Measurements from ENCODE around the gene INHBA. TPM values are rescaled to one million over a fixed set of nuclear protein-coding genes. Genes with fewer than 3 reads are reported as not detected.

The INHBA gene
- total RNA-seq, 1 donor: 5.5 TPM

DNA sequence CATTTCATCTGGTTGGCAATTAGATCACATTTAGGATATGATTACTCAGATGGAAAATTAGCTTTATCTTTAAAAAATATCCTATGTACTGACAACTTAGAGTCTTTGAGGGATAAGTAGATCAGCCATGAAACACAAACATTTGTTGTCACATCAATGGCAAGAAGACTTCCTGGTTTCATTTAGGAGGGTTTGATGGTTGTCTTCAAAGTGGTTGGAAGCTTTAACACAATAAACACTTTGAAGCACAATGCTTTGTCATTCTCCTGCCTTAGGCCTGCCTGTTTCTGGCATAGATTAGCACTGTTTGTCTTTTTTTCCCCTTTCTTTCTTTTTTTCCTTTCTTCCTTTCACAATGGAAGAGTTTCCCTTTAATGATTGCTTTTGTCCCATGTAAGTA lies 20.5 kb downstream of the INHBA start:
- Histone ChIP-seq H3K4me3 (ENCODE audit: low read length) (no peak overlapping the region), H3K4me1 (ENCODE audit: insufficient read depth, low read length) (no peaks in the 10 kb centered on the region), H3K9me3 (ENCODE audit: low read depth, low read length) (no peaks in the 10 kb centered on the region), H3K27me3 (ENCODE audit: insufficient read depth, low read length) (no peaks in the 10 kb centered on the region)

DNA sequence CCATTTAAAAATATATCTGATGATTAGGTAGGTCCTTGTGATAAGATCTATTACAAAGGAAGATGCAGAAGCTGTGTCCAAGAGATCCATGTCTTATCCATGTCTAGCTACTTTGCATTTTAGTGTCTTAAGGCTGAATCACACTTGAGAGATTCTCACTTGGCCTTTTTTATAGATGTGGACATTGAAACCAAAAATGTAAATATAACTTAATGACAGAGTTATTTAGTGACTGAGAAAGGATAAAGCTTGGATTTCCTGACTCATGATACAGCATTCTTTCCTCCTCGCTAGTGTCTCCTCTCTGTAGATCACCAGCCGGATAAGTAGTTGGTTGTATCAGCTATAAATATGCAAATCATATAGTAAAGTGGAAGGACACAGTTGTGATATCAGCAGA lies 23.3 kb downstream of the INHBA start:
- no peaks in the 10 kb centered on the region for H3K4me1 ChIP-seq (ENCODE audit: insufficient read depth, low read length)
- no peak overlapping the region for H3K4me3 ChIP-seq (ENCODE audit: low read length)
- H3K9me3 ChIP-seq (ENCODE audit: low read depth, low read length): no peaks in the 10 kb centered on the region
- H3K27me3 ChIP-seq (ENCODE audit: insufficient read depth, low read length): no peaks in the 10 kb centered on the region

DNA sequence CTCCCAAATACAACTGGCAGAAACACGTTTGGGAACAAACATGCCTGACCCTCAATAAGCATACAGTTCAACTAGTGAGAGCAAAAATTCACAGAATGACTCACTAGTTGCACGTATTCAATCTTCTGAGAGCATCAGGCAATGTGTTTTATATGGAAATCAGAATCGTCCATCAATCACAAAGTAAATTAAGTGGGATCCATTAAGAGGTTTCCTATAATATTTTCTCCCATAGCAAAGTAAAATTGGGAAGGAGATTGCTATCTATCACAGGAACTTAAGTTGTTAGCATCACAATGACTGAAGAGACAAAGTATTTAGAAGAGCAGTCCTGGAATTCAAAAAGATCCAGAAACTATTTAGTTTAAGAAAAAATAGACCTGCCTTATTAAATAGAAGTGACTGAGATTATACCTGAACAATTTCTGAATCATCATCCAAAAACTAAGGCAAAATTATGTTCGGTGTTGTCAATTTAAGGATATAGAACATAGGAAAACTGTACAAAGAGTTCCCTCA lies 28.3 kb downstream of the INHBA start:
- Histone ChIP-seq H3K9me3 (ENCODE audit: low read depth, low read length) (no peaks in the 10 kb centered on the region), H3K4me1 (ENCODE audit: insufficient read depth, low read length) (no peaks in the 10 kb centered on the region), H3K4me3 (ENCODE audit: low read length) (no peak overlapping the region), H3K27me3 (ENCODE audit: insufficient read depth, low read length) (no peaks in the 10 kb centered on the region)

DNA sequence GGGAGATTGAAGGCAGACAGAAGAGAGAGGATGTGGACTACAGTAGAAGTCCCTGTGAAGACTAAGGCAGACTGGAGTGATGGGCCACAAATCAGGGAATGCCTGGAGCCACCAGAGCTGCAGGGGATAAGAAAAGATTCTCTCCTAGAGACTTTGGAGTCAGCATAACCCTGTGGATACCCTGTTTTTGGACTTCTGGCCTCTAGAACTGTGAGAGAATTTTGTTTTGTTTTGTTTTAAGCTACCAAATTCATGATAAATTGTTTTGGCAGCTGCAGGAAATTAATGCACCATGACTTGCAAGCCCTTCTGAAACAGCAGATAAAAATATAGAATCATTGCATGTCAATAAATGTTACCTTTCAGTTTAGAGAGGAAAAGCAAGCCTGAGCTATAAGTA lies 41.3 kb downstream of the INHBA start:
- Histone ChIP-seq H3K9me3 (ENCODE audit: low read depth, low read length) (no peaks in the 10 kb centered on the region), H3K4me3 (ENCODE audit: low read length) (no peak overlapping the region), H3K4me1 (ENCODE audit: insufficient read depth, low read length) (no peaks in the 10 kb centered on the region), H3K27me3 (ENCODE audit: insufficient read depth, low read length) (no peaks in the 10 kb centered on the region)

DNA sequence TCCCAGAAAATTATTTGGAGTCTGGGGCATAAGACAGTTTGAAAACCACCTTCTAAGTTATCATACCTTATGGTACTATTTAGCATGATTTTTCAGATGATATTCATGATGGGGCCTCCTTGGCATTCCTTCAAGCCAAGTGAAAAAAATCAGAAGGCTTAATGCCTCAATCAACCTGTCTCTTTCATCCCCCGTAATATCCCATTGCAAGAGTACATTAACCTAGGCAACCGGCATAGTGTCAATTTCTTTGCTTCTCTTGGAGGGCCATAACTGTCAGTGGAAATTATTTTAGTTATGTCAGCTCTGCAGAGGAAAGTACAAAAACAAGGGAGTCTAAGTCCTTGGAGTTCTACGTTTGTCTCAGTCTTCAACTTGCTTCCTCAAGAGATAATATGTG lies 43.4 kb downstream of the INHBA start:
- no peaks in the 10 kb centered on the region for H3K27me3 ChIP-seq (ENCODE audit: insufficient read depth, low read length)
- H3K4me1 ChIP-seq (ENCODE audit: insufficient read depth, low read length): no peaks in the 10 kb centered on the region
- H3K9me3 ChIP-seq (ENCODE audit: low read depth, low read length): no peaks in the 10 kb centered on the region
- no peak overlapping the region for H3K4me3 ChIP-seq (ENCODE audit: low read length)

DNA sequence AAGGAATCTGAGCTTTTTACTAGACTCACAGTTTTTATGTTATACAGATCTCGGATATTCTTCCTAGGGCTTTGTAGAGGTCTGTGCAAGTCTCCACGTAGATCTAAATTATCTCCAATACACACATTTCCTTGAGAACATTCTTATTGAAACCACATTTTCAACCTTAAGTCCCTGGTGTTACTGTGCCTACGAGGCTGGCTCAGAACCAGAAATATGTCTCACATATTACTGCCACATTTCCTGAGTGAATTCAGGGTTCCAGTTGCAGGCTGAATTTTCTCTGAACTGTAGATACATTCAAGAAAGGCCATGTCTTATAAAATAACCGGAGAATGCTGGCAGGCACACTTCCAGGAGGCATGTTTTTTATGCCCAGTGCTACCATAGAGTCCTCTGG lies 46.5 kb downstream of the INHBA start:
- H3K27me3 ChIP-seq (ENCODE audit: insufficient read depth, low read length): no peaks in the 10 kb centered on the region
- no peaks in the 10 kb centered on the region for H3K4me1 ChIP-seq (ENCODE audit: insufficient read depth, low read length)
- no peak overlapping the region for H3K4me3 ChIP-seq (ENCODE audit: low read length)
- H3K9me3 ChIP-seq (ENCODE audit: low read depth, low read length): no peaks in the 10 kb centered on the region

DNA sequence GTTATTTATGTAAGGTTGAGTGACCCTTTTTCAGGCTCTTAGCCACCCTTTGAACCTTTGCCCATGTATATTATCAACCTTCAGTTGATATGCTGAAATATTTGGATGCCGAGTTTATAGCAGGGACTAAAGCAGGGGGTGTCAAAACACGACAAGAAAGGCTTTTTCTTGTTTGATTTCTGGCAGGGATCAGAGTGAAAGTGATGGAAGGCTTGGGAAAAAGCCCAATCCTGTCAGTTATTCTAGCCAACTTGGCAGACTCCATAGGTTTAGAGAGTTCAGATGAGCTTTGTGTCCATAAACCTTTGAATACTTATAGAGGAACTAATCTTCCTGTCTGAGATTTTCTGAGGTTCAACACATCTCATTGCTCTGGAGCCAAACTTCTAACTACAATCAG lies 47.5 kb downstream of the INHBA start:
- no peaks in the 10 kb centered on the region for H3K9me3 ChIP-seq (ENCODE audit: low read depth, low read length)
- H3K4me3 ChIP-seq (ENCODE audit: low read length): no peak overlapping the region
- no peaks in the 10 kb centered on the region for H3K27me3 ChIP-seq (ENCODE audit: insufficient read depth, low read length)
- H3K4me1 ChIP-seq (ENCODE audit: insufficient read depth, low read length): no peaks in the 10 kb centered on the region

DNA sequence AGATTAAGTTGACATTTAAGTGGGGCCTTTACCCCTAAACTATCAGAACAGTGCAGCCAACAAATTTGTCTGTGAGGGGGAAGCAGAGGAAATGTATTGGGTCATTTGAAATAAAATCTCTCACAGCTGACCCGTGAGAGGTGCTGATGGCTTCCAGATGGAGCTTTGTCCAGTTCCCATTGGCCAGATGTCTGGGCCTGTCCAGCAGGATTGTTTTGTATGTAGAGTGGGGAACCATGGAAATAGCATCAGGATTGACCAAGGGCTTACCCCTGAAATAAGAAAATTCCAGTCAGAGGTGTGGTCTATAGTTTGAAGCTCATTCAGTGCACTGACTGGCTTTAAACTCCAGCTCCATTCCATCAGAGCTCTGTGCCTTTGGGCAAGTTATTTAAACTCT lies 50.6 kb downstream of the INHBA start:
- Histone ChIP-seq H3K4me3 (ENCODE audit: low read length) (no peak overlapping the region), H3K9me3 (ENCODE audit: low read depth, low read length) (no peaks in the 10 kb centered on the region), H3K27me3 (ENCODE audit: insufficient read depth, low read length) (no peaks in the 10 kb centered on the region), H3K4me1 (ENCODE audit: insufficient read depth, low read length) (no peaks in the 10 kb centered on the region)

DNA sequence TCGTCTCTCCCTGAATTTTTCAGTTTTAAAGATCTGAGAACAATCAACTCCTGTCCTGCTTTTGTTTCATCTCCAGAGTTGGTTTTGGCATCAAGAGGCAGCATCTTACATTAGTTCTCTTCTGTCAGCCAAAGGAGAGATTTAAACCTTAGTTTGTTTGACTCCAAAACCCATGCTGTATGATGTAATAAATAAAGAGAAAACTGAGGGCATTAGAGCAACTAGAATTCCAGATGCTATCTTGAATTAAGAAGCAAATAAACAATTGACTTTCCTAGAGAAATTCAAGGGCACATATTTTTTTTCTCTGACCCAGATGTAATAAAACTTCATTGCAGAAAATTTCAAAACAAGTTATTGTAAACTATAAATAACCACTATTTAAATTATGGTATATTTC lies 54.4 kb downstream of the INHBA start:
- Histone ChIP-seq H3K4me3 (ENCODE audit: low read length) (no peak overlapping the region), H3K9me3 (ENCODE audit: low read depth, low read length) (no peaks in the 10 kb centered on the region), H3K27me3 (ENCODE audit: insufficient read depth, low read length) (no peaks in the 10 kb centered on the region), H3K4me1 (ENCODE audit: insufficient read depth, low read length) (no peaks in the 10 kb centered on the region)

DNA sequence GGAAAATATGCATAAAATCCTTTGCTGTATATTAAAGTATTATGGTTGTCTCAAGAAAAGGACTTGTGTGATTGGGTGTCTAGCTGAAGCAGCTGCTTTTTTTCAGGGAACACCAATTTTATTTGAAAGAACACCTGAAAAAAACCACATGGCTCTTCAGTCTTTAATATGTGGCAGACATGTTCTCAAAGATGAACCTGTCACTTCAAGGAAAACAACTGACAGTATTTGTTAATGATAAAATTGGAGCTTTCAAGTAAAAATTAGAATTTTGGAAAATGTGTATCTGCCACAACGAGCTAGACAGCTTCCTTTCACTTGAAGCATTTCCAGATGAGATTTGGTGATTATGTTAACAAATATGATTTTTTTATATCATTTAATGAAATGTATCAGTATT lies 59.3 kb downstream of the INHBA start:
- Histone ChIP-seq H3K4me3 (ENCODE audit: low read length) (no peak overlapping the region), H3K27me3 (ENCODE audit: insufficient read depth, low read length) (no peaks in the 10 kb centered on the region), H3K9me3 (ENCODE audit: low read depth, low read length) (no peaks in the 10 kb centered on the region), H3K4me1 (ENCODE audit: insufficient read depth, low read length) (no peaks in the 10 kb centered on the region)

DNA sequence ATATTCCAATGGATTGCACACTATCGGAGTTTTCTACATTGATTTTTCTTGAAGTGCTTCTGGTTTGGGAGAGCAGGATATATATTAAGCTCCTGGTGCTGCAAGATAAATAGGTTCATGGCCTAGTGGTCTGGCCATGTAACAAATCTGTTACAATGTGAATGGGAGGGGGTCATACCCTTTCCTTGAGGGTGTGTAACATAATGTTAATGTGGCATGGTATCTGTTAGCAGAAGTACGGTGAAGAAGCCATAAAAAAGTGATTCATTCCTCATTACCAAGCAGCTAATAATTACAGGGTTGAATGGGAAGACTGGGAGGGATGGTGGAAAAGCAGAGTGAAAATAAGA lies 61.2 kb downstream of the INHBA start:
- H3K4me1 ChIP-seq (ENCODE audit: insufficient read depth, low read length): no peaks in the 10 kb centered on the region
- no peaks in the 10 kb centered on the region for H3K9me3 ChIP-seq (ENCODE audit: low read depth, low read length)

DNA sequence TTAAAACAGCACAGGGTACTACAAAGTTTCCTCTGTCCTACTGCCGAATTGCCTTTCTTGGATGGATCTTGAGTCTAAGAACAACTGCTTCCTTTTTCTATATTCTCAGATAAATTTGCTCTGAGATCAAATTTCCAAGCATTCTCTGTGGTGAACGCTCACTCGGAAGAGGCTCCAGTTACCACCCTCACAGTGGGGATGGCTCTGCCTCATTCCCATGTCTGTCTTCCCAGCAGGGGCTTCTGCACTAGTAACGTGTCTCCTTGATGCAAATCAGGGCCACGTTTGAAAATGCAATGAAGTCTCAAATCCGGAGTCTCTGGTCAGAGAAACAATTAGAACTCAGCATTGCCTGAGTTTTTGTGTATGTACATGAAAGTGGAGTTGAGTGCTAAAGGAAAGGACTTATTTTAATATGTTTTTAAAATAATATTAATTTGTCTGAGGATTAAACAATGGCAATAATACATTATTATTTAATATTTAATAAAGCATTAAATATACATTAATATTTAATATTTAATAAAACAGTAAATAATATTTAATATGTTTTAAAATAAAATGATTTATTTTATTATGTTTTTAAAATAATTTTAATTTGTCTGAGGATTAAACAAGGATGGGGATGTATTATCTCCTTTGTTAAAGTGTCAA lies 61.8 kb downstream of the INHBA start:
- no peaks in the 10 kb centered on the region for H3K27me3 ChIP-seq (ENCODE audit: insufficient read depth, low read length)
- H3K4me3 ChIP-seq (ENCODE audit: low read length): no peak overlapping the region
- H3K9me3 ChIP-seq (ENCODE audit: low read depth, low read length): no peaks in the 10 kb centered on the region
- H3K4me1 ChIP-seq (ENCODE audit: insufficient read depth, low read length): no peaks in the 10 kb centered on the region

More for the DNA sequence above, 61.2 kb downstream of the INHBA start:
- Histone ChIP-seq H3K27me3 (ENCODE audit: insufficient read depth, low read length) (no peaks in the 10 kb centered on the region), H3K4me3 (ENCODE audit: low read length) (no peak overlapping the region)

DNA sequence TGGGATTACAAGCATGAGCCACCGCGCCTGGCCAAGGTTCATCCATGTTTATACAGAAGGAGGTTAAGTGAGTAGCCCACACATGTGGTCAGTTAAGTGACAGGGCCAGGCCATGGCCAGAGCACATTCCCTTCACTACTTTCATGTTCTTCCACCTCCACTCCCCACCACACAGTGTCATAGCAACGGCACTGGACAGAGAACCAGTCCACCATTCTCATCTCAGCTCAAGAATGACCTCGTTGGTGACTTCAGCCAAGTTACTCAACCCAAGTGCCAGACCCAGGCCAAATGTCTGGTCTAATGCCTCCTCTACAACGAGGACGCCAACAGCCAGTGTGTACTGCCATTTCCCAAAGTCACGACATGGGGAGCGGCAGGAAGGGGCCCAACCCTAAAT lies 62.4 kb downstream of the INHBA start:
- Histone ChIP-seq H3K4me1 (ENCODE audit: insufficient read depth, low read length) (no peaks in the 10 kb centered on the region), H3K9me3 (ENCODE audit: low read depth, low read length) (no peaks in the 10 kb centered on the region), H3K4me3 (ENCODE audit: low read length) (no peak overlapping the region)

DNA sequence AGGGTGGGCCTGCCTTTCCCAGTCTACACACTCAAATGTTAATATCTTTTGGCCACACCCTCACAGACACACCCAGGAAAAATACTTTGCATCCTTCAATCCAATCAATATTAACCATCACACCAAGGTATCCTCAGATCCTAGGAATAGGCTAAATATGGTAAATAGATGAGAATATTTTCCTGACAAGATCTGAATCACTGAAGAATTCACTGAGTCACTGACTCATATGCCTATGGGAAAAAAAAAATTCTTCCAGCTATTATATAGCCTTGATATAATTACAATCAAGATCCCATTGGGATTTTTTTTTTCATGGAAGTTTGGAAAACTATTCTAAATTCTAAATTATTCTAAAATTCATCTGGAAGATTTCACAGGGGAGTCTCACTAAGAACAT lies 65.8 kb downstream of the INHBA start:
- H3K4me3 ChIP-seq (ENCODE audit: low read length): no peak overlapping the region
- H3K4me1 ChIP-seq (ENCODE audit: insufficient read depth, low read length): no peaks in the 10 kb centered on the region
- no peaks in the 10 kb centered on the region for H3K27me3 ChIP-seq (ENCODE audit: insufficient read depth, low read length)
- H3K9me3 ChIP-seq (ENCODE audit: low read depth, low read length): no peaks in the 10 kb centered on the region

More for the DNA sequence above, 62.4 kb downstream of the INHBA start:
- H3K27me3 ChIP-seq (ENCODE audit: insufficient read depth, low read length): no peaks in the 10 kb centered on the region
